RWPE2 (cell line): ENCODE measurements around the gene TUBB2B.

Source experiments
- ATAC-seq: fragments of 200-7000 bp; cut with Tn5 transposase; 3 replicates; pipeline ENCODE4 v1.9.1; 2021; ENCODE audit warnings: low read depth
- DNase-seq: peaks from one replicate; pipeline ENCODE4 v3.0.0-alpha.2; 2020; ENCODE audit warnings: low spot score
- H3K27ac ChIP-seq: fragments of 450-650 bp; 2 replicates; pipeline ENCODE4 v1.5.1; 2017; ENCODE audit warnings: mild to moderate bottlenecking; ENCODE audit not compliant: poor library complexity, severe bottlenecking
- H3K27me3 ChIP-seq: fragments of 250-450 bp; sonication (Bioruptor Pico); 2 replicates; pipeline ENCODE4 v1.5.1; 2021; ENCODE audit warnings: mild to moderate bottlenecking, moderate library complexity; ENCODE audit not compliant: insufficient read depth, poor library complexity, severe bottlenecking
- H3K36me3 ChIP-seq: fragments of 250-450 bp; sonication (Bioruptor Pico); 2 replicates; pipeline ENCODE4 v1.5.1; 2020; ENCODE audit warnings: low read depth, mild to moderate bottlenecking, moderate library complexity
- H3K4me1 ChIP-seq: fragments of 250-450 bp; sonication (Bioruptor Pico); 2 replicates; pipeline ENCODE4 v1.5.1; 2021; ENCODE audit warnings: mild to moderate bottlenecking, moderate library complexity; ENCODE audit not compliant: insufficient read depth, poor library complexity, severe bottlenecking
- H3K4me3 ChIP-seq: fragments of 250-450 bp; sonication (Bioruptor Pico); 2 replicates; pipeline ENCODE4 v1.5.1; 2021; ENCODE audit warnings: mild to moderate bottlenecking, moderate library complexity; ENCODE audit not compliant: severe bottlenecking
- H3K9me3 ChIP-seq: fragments of 250-450 bp; sonication (Bioruptor Pico); 2 replicates; pipeline ENCODE4 v1.5.1; 2021; ENCODE audit warnings: mild to moderate bottlenecking, moderate library complexity; ENCODE audit not compliant: severe bottlenecking
- CTCF ChIP-seq: fragments of 450-650 bp; IDR thresholded peaks from one replicate; pipeline ENCODE4 v1.5.1; 2017; ENCODE audit warnings: mild to moderate bottlenecking, moderate library complexity; ENCODE audit not compliant: poor library complexity, severe bottlenecking

Gene TUBB2B

DNA sequence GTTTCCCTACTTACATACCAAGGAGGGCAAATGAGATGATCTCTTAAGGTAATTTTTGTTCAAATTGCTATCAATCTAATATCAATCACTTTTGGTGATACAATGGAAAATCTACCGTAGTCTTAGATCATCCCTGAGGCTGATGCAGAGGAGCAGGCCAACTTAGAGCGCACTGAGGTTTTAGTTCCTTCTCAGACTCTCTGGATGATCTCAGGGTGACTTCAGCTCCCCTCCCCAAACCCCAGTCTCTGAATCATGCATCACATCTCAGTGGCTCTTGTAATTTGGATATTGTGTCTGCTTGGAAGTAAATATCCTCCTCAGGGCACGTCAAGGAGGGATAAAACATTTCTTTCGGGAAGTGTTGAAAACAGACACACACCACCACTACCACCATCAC lies 5.9 kb downstream of the TUBB2B start:
- TF ChIP-seq CTCF = no peak
- Histone ChIP-seq H3K36me3 (no peaks in the 10 kb centered on the region), H3K4me3 (no peak overlapping the region), H3K4me1 (no peaks in the 10 kb centered on the region), H3K27ac (no peak overlapping the region), H3K9me3 (peaks cover 1% of the 10 kb centered on the region), H3K27me3 (peaks cover 7% of the 10 kb centered on the region)
- ATAC-seq = no peak
- no peak for DNase-seq

DNA sequence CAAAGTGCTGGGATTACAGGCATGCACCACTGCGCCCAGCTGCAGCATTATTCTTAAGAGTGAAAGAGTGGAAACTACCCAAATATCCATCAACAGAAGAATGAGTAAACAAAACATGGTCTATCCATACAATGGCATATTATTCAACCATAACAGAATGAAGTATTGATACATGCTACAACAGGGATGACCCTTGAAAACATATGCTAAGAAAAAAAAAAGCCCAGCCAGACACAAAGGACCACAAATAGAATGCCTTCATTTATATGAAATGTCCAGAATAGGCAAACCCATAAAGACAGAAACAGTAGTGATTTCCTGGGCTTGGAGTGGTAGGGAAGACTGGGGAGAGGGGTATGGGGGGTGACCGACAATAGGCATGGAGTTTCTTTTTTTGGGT lies 7.1 kb downstream of the TUBB2B start:
- H3K27me3 ChIP-seq = no peaks in the 10 kb centered on the region
- H3K9me3 ChIP-seq = peaks cover 1% of the 10 kb centered on the region
- ATAC-seq = no peak

GRCh38 chr6:3218266-3218665 lies 9.2 kb downstream of the TUBB2B start:
- no peak overlapping the region for H3K4me3 ChIP-seq
- no peaks in the 10 kb centered on the region for H3K27me3 ChIP-seq
- no peak for ATAC-seq
- H3K36me3 ChIP-seq = no peaks in the 10 kb centered on the region
- H3K27ac ChIP-seq = no peak overlapping the region
- H3K4me1 ChIP-seq = no peaks in the 10 kb centered on the region
- TF ChIP-seq CTCF = no peak
- no peak for DNase-seq
- H3K9me3 ChIP-seq = peaks cover 1% of the 10 kb centered on the region

More for the DNA sequence above, 7.1 kb downstream of the TUBB2B start:
- Histone ChIP-seq H3K27ac (no peak overlapping the region), H3K36me3 (no peaks in the 10 kb centered on the region), H3K4me1 (no peaks in the 10 kb centered on the region), H3K4me3 (no peak overlapping the region)
- TF ChIP-seq CTCF = no peak
- no peak for DNase-seq

- Histone ChIP-seq H3K27ac (no peak overlapping the region), H3K4me1 (no peaks in the 10 kb centered on the region), H3K4me3 (no peak overlapping the region), H3K36me3 (no peaks in the 10 kb centered on the region), H3K27me3 (no peaks in the 10 kb centered on the region), H3K9me3 (peaks cover 1% of the 10 kb centered on the region)
- no peak for TF ChIP-seq CTCF
- no peak for ATAC-seq
- DNase-seq = no peak
These were observed 10.2 kb downstream of the TUBB2B start for GRCh38 chr6:3217286-3217685.

DNA sequence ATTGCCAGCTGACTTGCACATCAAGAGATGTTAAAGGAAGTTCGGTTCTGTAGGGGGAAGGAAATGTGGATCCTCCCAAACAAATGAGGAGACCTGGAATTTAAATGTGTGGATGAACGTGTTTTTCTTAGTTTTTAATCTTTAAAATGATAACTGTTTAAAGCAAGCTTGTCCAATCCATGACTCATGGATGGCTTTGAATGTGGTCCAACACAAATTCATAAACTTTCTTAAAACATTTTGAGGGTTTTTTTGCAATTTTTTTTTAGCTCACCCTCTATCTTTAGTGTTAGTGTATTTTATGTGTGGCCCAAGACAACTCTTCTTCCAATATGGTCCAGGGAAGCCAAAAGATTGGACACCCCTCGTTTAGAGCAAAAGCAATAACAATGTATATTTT lies 12.6 kb downstream of the TUBB2B start:
- Histone ChIP-seq H3K27me3 (no peaks in the 10 kb centered on the region), H3K36me3 (no peaks in the 10 kb centered on the region), H3K4me1 (no peaks in the 10 kb centered on the region), H3K27ac (no peak overlapping the region), H3K9me3 (peaks cover 1% of the 10 kb centered on the region), H3K4me3 (no peak overlapping the region)
- DNase-seq = no peak
- no peak for ATAC-seq
- no peak for TF ChIP-seq CTCF
